HFFc6 (cell line): ENCODE measurements around the gene TBX3. TPM values are rescaled to one million over a fixed set of nuclear protein-coding genes. Genes with fewer than 3 reads are reported as not detected.

ENCODE experiments used
- DNase-seq: peaks from one replicate; pipeline ENCODE4 v3.0.0-alpha.2; 2018
- H3K27ac Mint-ChIP-seq: 2 replicates; pipeline ENCODE4 v1.8.0; 2020; ENCODE audit warnings: mild to moderate bottlenecking, mixed read lengths
- H3K27me3 Mint-ChIP-seq: 2 replicates; pipeline ENCODE4 v1.8.0; 2021; ENCODE audit warnings: mild to moderate bottlenecking, moderate library complexity, mixed read lengths; ENCODE audit not compliant: insufficient read depth
- H3K36me3 Mint-ChIP-seq: 2 replicates; pipeline ENCODE4 v1.8.0; 2021; ENCODE audit warnings: low read depth, mixed read lengths
- H3K4me1 Mint-ChIP-seq: 2 replicates; pipeline ENCODE4 v1.8.0; 2020; ENCODE audit warnings: low read depth, mixed read lengths
- H3K4me3 Mint-ChIP-seq: 2 replicates; pipeline ENCODE4 v1.8.0; 2020; ENCODE audit warnings: mild to moderate bottlenecking, moderate library complexity, mixed read lengths
- H3K9me3 Mint-ChIP-seq: 2 replicates; pipeline ENCODE4 v1.8.0; 2020; ENCODE audit warnings: mild to moderate bottlenecking, mixed read lengths
- CTCF ChIP-seq: fragments of 200-600 bp; sonication (generic); IDR thresholded peaks from 2 replicates; pipeline ENCODE4 v1.5.0; 2021; ENCODE audit warnings: antibody characterized with exemption, mild to moderate bottlenecking
- total RNA-seq, 6 experiments: library from RNA; stranded (reverse); fragmentation: NEBNext Ultra II Directional; extraction: Animal tissue kit (Norgen Biotek cat#: 25700); gene quantifications; 2 replicates in 1 of 6; 3 replicates in 5 of 6; pipeline ENCODE4 v1.2.3, GENCODE V29; 2021

Gene TBX3
- total RNA-seq, 6 experiments from 2014 or later = 108 to 145 (median 127) TPM

DNA sequence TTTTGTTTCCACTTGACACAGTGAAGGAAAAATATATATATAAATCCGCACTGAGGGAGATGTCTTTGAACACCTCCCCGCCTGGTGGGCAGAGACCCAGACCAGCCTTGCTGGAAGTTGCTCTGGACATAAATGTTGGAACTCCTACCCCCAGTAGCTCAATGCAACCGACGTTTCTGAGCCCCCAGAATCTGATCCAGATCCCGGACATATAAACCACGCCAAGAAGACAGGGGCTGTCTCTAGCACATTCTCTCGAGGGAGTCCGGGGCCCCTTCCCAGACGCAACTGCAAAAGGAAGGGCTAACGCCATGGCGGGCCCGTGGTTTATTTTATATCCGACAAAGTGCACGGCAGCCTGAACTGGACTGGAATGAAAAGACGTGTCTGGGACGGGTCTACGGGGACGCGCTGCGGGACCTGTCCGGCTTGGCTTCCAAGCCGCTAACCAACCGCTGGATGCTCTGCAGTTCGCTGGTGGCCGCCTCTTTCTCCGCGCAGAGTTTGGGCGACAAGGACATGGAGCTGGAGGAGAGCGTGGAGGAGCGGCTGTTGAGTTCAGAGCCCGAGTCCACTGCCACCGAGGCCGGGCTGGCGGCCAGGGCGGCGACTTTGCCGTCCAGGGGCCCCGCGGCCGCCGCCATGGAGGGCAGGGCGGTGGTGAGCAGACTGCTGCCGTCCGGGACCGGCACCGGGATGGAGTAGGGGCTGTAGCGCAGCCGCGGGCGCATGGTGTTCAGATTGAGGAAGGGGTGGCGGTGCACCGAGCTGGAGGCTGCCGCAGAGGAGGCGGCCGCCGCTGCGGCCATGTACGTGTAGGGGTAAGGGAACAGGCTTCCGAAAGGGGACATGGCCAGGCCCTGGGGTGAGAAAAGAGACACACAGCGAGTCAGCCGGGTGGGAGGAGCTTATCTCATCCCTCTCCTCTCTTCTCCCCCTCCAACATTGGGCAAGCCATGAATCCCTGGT, 12.2 kb downstream of the TBX3 start:
- H3K9me3 Mint-ChIP-seq = no peaks in the 10 kb centered on the region
- H3K4me3 Mint-ChIP-seq = peak overlapping the region; percentile 99
- peak overlapping the region; percentile 99 for H3K27ac Mint-ChIP-seq
- H3K4me1 Mint-ChIP-seq = peaks cover 85% of the 10 kb centered on the region
- peaks cover 68% of the 10 kb centered on the region for H3K36me3 Mint-ChIP-seq
- DNase-seq = no peak
- TF ChIP-seq CTCF = no peak
- H3K27me3 Mint-ChIP-seq = peaks cover 35% of the 10 kb centered on the region

GRCh38 chr12:114671066-114671442, 12.9 kb downstream of the TBX3 start:
- Mint-ChIP-seq H3K27ac (peak overlapping the region; percentile 99), H3K4me3 (peak overlapping the region; percentile 99), H3K36me3 (peaks cover 61% of the 10 kb centered on the region), H3K9me3 (no peaks in the 10 kb centered on the region), H3K27me3 (peaks cover 35% of the 10 kb centered on the region), H3K4me1 (peaks cover 85% of the 10 kb centered on the region)
- TF ChIP-seq CTCF = no peak
- DNase-seq = no peak

DNA sequence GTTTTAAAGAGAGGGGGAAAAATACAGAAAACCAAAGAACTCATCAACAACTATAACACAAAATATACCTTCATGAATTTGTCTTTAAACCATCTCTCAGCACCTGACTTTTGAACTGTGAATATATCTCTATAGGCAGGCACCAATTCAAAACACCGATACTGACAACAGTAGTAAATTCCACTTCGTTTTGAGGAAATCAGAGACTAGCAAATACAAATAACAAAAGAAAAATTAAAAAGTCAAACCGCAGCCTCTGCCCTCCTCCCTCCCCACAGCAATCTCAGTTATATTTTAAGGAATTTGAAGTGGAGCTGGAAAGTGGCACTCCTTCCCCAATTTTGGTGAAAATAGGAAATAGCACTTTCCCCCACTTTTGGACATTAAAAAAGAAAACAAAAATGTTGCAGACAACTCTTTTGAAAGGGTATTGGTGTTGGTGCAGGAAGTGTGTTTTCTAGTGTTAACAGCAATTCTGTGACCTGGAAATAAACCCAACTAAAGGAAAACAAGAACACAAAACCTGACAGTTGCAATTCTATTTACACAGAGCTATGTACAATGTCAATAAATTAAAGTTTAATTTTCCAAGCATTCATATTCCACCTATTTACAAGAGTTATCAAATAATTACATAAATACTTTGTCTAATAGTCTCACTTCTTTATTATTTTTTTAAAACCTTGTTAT, 13.5 kb downstream of the TBX3 start:
- Mint-ChIP-seq H3K27me3 (peaks cover 35% of the 10 kb centered on the region), H3K36me3 (peaks cover 55% of the 10 kb centered on the region), H3K4me3 (peak overlapping the region; percentile 99), H3K9me3 (no peaks in the 10 kb centered on the region), H3K27ac (peak overlapping the region; percentile 99), H3K4me1 (peaks cover 85% of the 10 kb centered on the region)
- no peak for DNase-seq
- no peak for TF ChIP-seq CTCF

DNA sequence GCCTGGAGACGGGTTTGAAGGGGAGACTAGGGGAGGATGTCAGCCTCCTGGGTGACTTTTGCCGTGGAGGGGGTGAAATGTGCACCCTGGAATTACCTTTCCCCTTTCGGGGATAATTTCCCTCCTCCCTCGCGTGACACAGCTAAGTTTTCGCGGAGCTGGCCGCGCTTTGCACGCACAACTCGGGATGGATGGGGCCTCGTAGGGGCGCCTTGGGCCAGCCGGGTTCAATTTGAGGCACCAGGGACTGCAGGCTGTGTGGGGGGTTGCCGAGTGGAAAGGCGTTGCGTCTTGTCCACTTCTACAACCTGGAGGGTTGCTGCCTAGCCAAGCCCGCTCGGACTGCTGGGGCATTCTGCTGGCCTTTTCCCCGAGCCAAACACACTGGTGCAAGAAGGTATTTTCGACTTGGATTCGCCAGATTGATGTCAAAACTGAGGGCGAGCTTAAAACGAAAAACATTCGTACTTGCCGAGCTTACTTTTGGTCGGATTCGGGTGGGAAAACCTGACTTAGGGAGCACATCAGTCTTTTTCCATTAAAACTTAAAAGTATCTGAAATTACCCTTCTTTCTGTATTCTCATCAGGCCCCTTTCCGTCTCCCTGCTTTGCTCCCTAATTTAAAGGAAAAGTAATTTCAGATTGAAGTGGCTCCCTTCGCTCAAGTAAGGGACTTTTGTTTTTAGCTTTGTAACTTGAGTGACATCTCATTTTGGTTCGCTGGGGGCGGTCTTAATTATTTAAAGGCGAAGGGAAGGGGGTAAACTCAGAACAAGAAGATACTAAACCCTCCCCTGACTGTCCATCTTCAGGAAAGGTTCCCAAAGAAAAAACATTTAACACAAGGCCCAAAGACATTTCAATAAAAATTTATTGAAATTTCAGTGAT, 14.3 kb downstream of the TBX3 start:
- no peak for TF ChIP-seq CTCF
- Mint-ChIP-seq H3K9me3 (no peaks in the 10 kb centered on the region), H3K36me3 (peaks cover 47% of the 10 kb centered on the region), H3K4me3 (peak overlapping the region; percentile 99), H3K27me3 (peaks cover 35% of the 10 kb centered on the region), H3K27ac (peak overlapping the region; percentile 99), H3K4me1 (peaks cover 83% of the 10 kb centered on the region)
- peak; percentile 81 for DNase-seq

GRCh38 chr12:114668886-114669288, 15.1 kb downstream of the TBX3 start:
- Mint-ChIP-seq H3K4me3 (peak overlapping the region; percentile 99), H3K4me1 (peaks cover 85% of the 10 kb centered on the region), H3K27ac (peak overlapping the region; percentile 99), H3K9me3 (no peaks in the 10 kb centered on the region), H3K36me3 (peaks cover 43% of the 10 kb centered on the region), H3K27me3 (peaks cover 34% of the 10 kb centered on the region)
- no peak for DNase-seq
- TF ChIP-seq CTCF = no peak
